HG03108 (cell line): Measurements from ENCODE around the gene TNS1.
"Not testable (repeated sequence)": the region's sequence is repeated elsewhere in the genome, so short reads cannot be mapped to it uniquely, and the experiment has no call there.

Experiments used
- ATAC-seq: cut with Tn5 transposase; IDR thresholded peaks from one replicate; pipeline ENCODE4 v1.9.1; 2021; ENCODE audit warnings: moderate library complexity; ENCODE audit not compliant: unreplicated experiment

The TNS1 gene

DNA sequence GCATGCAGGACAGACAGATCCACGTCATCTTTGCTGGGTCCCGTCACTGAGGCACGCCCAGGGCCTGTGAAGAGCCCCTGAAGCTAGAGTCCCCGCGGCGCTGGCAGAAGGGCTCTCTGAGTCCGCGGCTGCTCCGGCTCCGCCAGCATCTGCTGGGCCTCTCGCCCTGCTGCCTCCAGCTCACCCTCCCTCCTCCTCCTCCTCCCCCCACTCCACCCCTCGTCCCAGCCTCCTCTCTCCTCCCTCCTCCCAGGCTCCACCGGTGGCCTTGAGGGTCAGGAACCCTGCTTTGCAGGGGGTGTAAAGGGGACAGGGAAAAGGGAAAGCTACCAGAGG lies at the start of gene TNS1:
Gene TNS1, minus strand, starts transcription at position 151 of the 336 bp plus-strand sequence. Its CDS starts 123 bp downstream, at position 28.
- no peak for ATAC-seq

DNA sequence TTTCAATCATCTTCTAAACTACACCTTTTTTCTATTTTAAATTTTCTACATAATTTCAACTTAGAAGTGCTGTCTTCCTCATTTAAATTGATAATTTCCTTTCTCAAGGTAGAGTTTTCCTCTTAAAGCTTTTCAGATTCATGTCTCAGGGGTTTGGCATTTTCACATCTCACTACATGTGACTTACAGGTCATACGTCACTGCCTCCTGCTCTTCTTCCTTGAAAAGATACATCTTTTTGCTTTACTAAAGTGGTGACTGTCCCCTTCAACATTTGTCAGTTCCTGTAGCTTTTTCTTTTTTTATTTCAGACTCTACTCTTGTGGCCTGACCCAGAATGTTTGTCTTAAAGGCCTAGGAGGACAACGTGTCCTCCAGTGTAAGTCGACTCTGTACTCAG lies 49.1 kb upstream of the TNS1 start:
- ATAC-seq, result no peak

DNA sequence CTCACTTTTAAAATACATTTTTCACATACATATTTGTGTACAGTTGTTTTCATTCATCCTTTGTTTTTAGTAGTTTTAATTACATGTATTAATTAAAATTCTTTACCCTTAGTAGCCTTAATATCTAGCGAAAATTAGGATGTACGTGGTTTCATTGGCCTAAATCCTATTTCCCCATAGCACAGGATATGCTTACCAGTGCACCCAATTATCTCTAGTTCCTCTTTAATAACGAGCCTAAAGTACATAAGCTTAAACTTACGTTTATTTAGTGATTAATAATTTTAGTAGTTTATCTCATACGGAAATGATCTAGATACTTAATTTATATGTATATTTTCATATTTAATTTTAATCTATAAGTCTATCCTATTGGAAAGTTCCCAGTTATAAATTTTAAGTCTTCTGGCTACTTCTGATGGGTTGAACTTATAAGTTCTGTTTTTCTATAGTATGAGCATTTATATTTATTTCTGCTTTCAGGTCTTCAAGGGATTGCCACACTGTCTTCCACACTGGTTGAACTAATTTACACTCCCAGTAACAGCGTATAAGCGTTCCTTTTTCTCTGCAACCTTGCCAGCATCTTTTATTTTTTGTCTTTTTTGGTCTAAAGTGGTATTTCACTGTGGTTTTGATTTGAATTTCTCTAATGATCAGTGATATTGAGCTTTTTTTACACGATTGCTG lies 44.9 kb upstream of the TNS1 start:
- ATAC-seq, result no peak

DNA sequence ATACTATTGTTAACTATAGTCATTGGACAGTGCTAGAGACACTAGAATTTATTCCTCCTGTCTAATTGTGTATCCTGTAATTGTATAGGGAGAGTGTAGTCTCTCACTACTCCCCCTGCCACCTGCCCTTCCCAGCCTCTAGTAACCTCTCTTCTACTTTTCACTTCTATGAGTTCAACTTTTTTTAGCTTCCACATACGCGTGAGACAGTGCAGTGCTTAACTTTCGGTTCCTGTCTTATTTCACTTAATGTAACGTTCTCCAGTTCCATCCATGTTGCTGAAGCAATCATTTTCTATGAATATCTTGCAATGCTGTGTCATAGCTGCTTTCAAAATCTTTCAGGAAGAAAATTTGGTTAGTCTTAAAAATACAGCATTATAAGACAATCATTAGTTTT lies 43.4 kb upstream of the TNS1 start:
- ATAC-seq, result peak; percentile 85

DNA sequence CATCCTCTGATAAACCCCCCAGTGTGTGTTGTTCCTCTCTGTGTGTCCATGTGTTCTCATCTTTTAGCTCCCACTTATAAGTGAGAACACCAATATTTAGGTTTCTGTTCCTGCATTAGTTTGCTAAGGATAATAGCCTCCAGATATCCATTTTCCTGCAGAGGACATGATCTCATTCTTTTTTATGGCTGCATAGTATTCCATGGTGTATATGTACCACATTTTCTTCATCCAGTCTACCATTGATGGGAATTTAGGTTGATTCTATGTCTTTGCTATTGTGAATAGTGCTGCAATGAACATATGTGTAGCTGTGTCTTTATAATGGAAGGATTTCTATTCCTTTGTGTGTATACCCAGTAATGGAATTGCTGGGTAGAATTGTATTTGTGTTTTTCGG lies 41.8 kb upstream of the TNS1 start:
- not testable (repeated sequence) for ATAC-seq

DNA sequence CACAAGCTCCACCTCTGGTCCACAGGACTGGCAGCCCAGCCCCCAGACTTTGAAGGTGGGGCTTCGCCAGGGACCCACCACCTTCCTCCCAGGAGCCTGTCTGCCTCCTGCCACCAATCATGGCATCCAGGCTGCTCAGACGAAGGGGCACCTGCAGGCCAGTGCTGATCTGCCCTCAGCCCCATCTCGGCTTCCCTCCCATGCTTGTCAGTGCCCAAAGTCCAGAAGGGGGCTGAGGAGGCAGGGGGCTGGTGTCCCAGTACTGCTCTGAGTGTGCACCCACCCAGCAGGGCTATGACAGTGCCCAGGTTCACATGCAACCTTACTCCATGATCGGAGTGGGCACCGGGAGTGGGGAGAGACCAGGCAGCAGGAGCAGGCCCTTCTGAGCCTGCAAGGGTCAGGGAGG lies 40.9 kb upstream of the TNS1 start:
- ATAC-seq, result no peak

DNA sequence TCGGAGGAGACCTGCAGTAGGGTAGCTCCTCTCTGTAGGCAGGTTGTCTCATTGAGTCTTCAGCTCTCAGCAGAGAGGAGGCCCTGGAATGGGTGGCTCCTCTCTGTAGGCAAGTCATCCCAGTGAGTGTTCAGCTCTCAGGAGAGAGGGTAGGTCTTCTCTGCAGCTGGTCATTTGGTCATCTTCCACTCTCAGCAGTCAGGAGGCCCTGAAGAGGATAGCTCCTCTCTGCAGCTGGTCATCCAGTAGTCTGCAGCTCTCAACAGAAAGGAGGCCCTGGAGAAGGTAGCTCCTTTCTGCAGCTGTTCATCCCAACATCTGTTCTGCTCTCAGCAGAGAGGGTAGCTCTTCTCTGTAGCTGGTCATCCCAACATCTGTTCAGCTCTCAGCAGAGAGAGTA lies 40.3 kb upstream of the TNS1 start:
- no peak for ATAC-seq

DNA sequence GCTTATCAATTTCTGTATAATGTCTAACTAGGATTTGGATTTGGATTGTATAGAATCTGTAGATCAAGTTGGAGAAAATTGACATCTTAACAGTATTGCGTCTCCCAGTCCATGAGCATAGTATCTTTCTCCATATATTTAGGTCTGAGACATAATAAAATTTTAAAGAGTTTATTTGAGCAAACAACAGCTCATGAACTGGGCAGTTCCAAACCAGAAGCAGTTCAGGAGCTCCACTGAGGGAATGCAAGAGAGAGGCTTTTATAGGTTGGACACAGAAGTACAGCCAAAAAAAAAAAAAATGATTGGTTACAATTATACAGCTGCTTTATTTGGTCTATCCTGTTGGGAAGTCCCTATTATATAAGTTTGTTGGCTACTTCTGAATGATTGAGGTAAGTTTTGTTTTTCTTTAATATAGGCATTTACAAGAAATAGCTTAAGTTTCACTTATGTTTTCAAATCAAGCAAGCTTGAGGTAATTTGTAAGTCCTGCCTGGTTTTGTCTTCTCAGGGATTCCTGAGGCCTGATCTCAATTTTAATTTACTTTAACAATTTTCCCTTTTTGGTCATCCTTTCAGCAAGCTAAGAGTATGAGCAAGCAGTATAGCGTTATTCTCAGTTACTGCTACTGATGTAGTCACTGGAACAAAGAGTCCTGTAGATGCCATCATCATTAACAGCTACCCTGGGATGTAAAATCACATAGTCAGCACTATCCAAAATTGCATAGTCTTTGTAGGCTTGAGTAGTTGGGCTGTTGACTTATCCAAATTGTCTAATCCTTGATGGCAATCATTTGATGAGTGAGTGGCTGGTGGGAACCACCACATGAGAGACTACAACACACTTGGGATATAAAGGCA lies 38.7 kb upstream of the TNS1 start:
- no peak for ATAC-seq

DNA sequence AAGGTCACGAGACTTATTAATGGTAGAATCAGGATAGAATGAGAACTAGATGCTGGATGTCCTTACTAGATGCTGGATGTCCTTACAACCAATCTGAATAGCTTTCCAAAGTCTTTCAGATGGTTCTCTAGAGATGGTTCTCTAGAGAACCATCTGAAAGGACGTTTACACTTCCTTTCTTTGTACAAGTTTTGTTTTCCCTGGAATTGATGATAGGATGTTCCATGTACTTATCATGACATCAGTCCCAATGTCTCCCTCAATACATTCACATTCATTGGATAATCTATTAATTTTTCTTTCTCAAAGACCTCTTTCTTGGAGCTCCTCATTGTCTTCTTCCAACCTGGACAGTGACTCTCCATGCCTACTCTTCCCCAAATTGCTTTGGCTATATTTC lies 38.1 kb upstream of the TNS1 start:
- ATAC-seq, result no peak

DNA sequence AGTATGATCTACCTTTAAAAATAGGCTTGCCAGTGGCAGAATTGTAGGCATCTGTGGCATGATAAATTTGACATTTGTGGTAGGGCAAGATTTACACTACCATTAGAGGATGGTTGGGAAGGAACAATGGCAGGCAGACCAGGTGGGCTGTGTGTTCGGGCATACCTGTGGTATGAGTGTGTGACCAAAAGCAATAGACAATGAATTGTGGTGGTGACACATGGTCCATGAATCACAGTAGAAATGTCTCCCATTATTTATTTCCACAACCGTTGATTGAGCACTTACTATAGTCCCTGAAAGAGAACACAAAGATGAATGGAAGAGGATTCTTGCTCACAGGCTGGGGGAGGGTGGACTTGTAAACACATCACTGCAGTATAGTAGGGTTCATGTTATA lies 36.4 kb upstream of the TNS1 start:
- ATAC-seq, result no peak

DNA sequence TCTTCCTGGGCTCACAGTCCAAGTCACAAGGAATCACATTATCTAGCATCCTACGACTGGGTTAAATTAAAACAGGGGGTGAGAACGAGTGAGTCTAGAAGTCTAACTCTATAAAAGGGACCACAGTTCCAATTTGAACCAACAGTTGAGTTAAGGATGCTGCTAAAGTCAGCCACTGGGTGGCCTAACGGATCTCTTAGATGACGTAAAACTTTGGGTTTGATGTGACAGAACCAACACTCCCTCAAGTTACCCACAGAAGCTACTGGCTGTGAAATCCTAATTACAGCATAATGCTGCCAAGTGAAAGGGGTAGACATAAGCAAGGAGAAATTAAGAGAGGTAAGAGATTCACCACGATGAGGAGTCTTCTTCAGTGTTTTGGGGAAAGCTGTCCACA lies 33.6 kb upstream of the TNS1 start:
- ATAC-seq, result no peak

DNA sequence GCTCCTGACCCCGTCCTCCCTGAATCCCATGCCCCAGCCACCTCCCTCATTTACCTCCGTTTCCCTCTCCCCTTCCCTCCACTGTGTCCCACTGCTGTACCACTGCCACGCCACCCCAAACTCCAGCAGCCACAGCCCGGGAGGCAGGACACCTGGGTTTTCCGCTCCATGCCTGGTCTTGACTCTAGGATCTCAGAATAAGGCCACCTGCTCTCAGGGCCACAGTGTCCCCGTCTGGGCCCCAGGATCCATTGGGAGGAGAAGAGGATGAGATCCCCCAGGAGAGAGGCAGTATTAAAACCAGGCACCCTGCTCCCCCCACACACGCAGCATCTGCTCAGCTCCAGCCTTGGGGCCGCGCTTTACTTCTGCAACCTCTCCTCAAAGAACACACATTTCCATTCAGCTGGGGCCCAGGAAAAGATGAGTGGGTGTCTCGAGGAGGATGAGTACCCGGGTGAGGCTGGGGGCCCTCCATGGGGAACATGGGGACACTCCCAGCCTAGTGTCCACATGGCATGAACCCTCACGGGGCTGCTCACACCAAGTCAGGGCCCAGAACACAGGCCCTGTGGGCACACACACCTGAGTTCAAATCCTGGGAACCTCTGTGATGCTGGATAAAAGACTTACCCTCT lies 32.8 kb upstream of the TNS1 start:
- no peak for ATAC-seq

DNA sequence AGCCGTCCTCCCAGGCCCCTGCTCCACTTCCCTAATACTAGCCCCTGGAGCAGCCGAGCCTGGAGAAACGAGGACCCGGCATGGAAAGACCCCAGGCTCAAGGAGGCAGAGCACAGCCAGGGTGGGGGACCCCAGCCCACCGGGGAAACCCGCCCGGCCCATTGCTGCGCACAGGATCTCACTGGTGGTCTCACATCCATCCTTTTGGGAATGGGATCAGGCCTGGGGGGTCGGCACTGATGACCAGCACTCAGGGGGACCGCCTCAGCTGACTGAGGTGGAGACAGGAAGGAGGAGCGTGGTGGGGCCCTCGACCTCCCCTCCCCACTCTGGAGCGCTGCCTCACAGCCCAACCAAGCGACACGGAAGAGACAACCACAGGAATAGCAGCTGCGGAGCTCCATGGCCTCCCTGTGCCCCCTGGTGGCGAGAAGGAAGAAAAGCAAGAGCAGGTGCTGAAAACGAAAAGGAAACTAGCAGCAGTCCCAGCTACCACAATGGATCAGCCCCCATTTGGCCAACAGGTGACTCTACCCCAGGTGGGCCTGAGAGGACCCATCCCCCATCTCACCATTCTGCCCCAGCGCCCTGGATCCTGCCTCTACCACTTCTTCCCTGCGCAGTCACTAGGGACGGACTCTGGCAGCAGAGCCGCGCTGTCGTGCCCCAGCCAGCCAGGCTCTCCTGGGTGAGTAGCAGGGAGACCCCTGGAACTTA lies 31.9 kb upstream of the TNS1 start:
- peak; percentile 82 for ATAC-seq

DNA sequence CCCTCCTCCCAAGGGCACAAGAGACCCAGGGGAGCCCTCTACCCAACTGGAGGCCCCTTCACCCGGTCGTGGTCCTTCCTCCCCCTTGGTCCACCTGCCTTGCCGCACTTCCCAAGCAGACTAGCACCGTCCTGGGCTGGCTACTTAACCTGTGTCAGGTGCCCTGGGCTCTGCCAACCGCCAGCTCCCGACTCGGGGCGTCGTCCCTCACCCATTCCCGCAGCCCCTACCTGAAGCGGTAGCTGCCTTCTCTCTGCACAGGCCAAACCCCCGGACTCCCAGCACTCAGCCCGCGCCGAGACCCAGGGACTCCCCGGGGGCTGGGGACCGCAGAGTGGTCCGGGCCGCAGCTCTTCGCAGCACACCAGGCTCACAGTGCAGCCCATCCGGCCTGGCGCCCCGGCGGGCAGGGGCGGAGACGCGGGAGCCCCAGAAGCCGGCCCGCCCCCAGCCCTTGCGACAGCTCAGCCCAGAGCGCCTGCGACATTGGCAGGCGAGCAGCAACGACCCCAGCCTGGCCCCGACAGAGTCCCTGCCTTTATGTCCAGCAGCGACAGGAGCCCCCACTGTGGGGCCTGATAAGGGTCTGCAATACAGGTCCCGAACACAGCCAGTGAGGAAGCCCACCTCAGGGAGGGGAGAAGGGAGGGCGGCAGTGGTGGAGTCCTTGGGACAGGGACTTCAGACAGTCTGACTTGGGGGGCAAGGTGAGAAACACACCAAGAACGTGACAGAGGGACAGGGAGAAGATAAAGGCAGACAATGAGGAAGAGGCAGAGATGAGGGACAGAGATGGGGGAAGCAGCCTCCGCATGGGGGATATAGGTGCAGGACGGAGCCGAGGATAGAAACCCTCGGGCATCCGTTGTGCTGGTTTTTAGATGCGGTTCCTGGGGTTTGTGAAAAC lies 31.0 kb upstream of the TNS1 start:
- ATAC-seq, result no peak

DNA sequence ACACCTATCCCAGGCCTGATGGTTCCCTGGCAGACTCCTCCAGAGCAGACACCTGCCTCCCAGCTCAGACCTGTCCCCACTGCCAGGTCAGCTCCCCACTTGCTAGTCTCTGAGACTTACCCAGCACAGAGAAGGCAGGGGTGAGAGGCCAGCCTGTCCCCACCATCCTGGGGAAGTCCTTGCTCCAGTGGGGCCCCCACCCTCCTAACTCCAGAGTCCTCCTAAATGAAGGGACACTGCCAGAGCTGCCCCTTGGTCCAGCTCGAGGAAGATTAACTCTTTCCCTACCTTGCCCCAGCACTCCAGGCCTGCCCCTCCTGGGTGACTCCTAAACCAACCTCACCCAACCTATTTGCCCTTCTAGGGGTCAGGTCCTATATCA lies 30.4 kb upstream of the TNS1 start:
- no peak for ATAC-seq

DNA sequence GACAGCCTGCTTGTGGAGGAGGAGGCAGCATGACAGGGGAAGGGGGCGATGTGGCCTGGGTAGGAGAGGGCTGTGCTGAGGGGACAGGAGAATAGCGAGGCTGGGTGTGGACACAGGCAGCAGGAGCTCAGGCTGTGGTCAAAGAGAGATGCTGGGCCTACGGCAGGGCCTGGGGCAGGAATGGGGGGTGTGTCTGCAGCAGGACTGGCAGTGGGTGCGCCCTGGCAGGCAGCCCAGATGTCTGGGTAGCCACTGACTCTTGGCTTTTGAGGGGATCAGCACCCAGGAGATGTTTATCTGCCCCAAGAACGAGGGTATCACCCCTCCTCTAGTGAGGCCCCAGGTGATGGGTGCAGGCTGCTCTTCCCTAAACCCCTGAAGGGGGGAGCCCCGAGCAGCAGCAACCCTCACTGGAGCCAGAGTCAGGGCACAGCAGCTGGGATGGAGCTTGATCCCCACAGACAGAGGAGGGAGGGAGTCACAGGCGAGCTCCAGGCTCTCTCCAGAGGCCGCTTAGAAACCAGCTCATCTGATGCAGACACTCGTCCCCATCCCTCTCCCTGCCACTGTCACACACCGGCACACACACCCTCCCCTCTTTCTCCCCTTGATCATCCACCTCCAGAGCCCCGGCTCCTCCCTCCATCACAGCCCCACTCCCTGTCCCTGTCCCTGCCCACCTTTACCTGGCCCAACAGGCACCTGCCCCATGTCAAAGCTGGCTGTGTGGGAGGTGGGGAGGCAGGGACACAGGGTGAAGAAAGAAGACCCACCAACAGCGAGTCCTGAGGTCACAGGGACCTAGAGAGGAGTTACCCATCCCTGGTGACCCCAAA lies 29.8 kb upstream of the TNS1 start:
- ATAC-seq, result no peak

DNA sequence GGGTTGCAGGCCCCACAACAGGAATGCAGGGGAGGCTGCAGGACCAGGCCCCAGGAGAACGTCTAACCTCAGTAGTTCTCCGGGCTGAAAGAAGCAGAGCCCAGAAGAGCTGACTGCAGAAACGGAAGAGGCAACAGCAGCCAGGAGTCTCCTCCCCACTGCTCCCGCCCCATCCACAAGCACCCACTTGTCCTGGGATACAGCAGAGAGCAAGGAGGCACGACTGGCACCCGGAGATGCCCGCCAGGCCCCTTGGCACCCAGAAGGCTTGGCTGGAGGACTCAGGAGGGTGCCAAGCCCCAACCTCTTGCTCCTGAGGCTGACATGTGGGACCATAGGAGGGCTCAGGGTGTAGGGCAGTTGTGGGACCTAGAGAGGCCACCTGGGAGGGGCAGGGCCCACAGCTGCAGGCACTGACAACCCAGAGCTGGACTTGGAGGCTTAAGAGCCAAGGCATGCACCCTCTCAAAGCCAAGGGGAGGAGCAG lies 29.0 kb upstream of the TNS1 start:
- no peak for ATAC-seq

DNA sequence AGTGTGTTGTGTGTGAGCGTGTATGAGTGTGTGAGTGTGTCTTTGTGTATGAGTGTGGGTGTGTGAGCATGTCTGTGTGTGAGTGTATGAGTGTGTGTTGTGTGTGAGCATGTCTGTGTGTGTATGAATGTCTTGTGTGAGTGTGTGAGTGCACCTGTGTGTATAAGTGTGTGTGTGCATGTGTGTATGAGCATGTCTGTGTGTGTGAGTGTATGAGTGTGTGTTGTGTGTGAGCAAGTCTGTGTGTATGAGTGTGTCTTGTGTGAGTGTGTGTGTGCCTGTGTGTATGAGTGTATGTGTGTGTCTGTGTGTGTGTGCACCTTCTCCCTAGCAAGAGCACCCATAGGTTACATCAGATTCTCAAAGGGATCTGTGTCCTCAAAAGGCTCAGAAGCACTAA lies 28.5 kb upstream of the TNS1 start:
- ATAC-seq, result no peak

DNA sequence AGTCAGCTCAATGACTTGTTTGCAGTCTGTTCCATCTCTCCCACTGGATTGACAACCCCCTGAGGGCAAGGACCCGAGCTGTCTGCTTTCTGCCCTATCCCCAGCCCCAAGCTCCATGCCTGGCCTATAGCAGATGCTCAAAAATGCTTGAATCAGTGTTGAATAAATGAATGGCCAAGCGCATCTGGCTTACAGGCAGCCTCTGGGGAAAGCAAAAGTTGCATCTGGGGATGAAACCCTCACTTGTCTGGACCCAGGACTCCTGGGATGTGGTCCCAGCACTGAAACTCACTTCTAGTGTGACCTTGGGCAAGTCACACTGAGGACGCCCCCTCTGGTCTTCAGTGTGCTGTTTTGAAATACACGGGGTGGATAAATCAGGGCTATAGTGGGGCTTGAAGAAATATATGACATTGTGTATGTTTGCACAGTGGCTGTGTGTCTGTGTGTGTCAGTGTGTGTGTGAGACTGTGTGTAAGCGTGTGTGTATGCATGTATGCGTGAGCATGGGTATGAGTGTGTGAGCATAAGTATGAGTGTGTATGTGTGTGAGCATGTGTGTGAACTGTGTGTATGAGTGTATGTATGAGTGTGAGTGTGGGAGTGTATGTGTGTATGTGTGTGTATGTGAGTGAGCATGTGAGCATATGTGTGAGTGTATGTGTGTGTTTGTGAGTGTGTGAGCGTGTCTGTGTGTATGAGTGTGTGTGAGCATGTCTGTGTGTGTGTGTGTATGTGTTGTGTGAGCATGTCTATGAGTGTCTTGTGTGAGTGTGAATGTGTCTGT lies 27.8 kb upstream of the TNS1 start:
- ATAC-seq, result no peak
